ENCODE results near the gene RSAD1. TPM values are rescaled to one million over a fixed set of nuclear protein-coding genes. Genes with fewer than 3 reads are reported as not detected.

Gene RSAD1
- total RNA-seq, 2 experiments from 2014 or later, result 39.2 to 40.4 TPM

- intact Hi-C loops (cut with micrococcal nuclease), result no loop called here
- no peaks in the 10 kb centered on the region for H3K36me3 Mint-ChIP-seq (ENCODE audit: low read depth)
- no peak overlapping the region for H3K4me3 Mint-ChIP-seq
- no peaks in the 10 kb centered on the region for H3K9me3 Mint-ChIP-seq
- H3K27ac Mint-ChIP-seq, result no peak overlapping the region
- H3K27me3 Mint-ChIP-seq (ENCODE audit: low read depth), result no peaks in the 10 kb centered on the region
- CTCF ChIA-PET, result interaction anchor here (0.6 to 0.9 kb wide), 2 partner anchors 9 to 10 kb away, joined by 3 read pairs; no protein-coding TSS in a partner anchor
- no peaks in the 10 kb centered on the region for H3K4me1 Mint-ChIP-seq (ENCODE audit: low read depth)
- DNase-seq, result no peak
Measured at GRCh38 chr17:50445730-50446325, 32.8 kb upstream of the RSAD1 start.

GRCh38 chr17:50447870-50448595, 30.6 kb upstream of the RSAD1 start:
- Mint-ChIP-seq H3K36me3 (ENCODE audit: low read depth) (no peaks in the 10 kb centered on the region), H3K4me3 (no peak overlapping the region), H3K27ac (no peak overlapping the region), H3K9me3 (no peaks in the 10 kb centered on the region), H3K27me3 (ENCODE audit: low read depth) (no peaks in the 10 kb centered on the region), H3K4me1 (ENCODE audit: low read depth) (no peaks in the 10 kb centered on the region)
- CTCF ChIA-PET, result interaction anchor here (0.7 kb wide), 1 partner anchor 214 kb away, joined by 3 read pairs; no protein-coding TSS in a partner anchor
- DNase-seq, result no peak
- intact Hi-C loops (cut with micrococcal nuclease), result no loop called here

GRCh38 chr17:50448643-50449042, 30.0 kb upstream of the RSAD1 start:
- Mint-ChIP-seq H3K36me3 (ENCODE audit: low read depth) (no peaks in the 10 kb centered on the region), H3K27ac (no peak overlapping the region), H3K9me3 (no peaks in the 10 kb centered on the region), H3K27me3 (ENCODE audit: low read depth) (no peaks in the 10 kb centered on the region), H3K4me1 (ENCODE audit: low read depth) (no peaks in the 10 kb centered on the region), H3K4me3 (no peak overlapping the region)
- CTCF ChIA-PET, result no interaction called here
- intact Hi-C loops (cut with micrococcal nuclease), result no loop called here
- no peak for DNase-seq

- Mint-ChIP-seq H3K9me3 (no peaks in the 10 kb centered on the region), H3K27ac (no peak overlapping the region), H3K4me3 (no peak overlapping the region), H3K27me3 (ENCODE audit: low read depth) (no peaks in the 10 kb centered on the region), H3K36me3 (ENCODE audit: low read depth) (no peaks in the 10 kb centered on the region), H3K4me1 (ENCODE audit: low read depth) (no peaks in the 10 kb centered on the region)
- intact Hi-C loops (cut with micrococcal nuclease), result no loop called here
- CTCF ChIA-PET, result no interaction called here
- no peak for DNase-seq
Measured at GRCh38 chr17:50451943-50452629, 26.6 kb upstream of the RSAD1 start.

GRCh38 chr17:50452630-50453300, 25.9 kb upstream of the RSAD1 start:
- Mint-ChIP-seq H3K4me1 (ENCODE audit: low read depth) (no peaks in the 10 kb centered on the region), H3K27ac (no peak overlapping the region), H3K27me3 (ENCODE audit: low read depth) (no peaks in the 10 kb centered on the region), H3K36me3 (ENCODE audit: low read depth) (no peaks in the 10 kb centered on the region), H3K4me3 (no peak overlapping the region), H3K9me3 (no peaks in the 10 kb centered on the region)
- no peak for DNase-seq
- CTCF ChIA-PET, result no interaction called here
- intact Hi-C loops (cut with micrococcal nuclease), result no loop called here

GRCh38 chr17:50453901-50454300, 24.8 kb upstream of the RSAD1 start:
- Mint-ChIP-seq H3K27me3 (ENCODE audit: low read depth) (no peaks in the 10 kb centered on the region), H3K27ac (no peak overlapping the region), H3K4me1 (ENCODE audit: low read depth) (no peaks in the 10 kb centered on the region), H3K4me3 (no peak overlapping the region), H3K9me3 (no peaks in the 10 kb centered on the region), H3K36me3 (ENCODE audit: low read depth) (no peaks in the 10 kb centered on the region)
- intact Hi-C loops (cut with micrococcal nuclease), result no loop called here
- DNase-seq, result no peak
- CTCF ChIA-PET, result interaction anchor here (0.6 to 0.7 kb wide), 3 partner anchors 20 to 741 kb away, joined by 3 read pairs; no protein-coding TSS in a partner anchor

- Mint-ChIP-seq H3K36me3 (ENCODE audit: low read depth) (no peaks in the 10 kb centered on the region), H3K9me3 (no peaks in the 10 kb centered on the region), H3K4me1 (ENCODE audit: low read depth) (no peaks in the 10 kb centered on the region), H3K4me3 (no peak overlapping the region), H3K27ac (no peak overlapping the region), H3K27me3 (ENCODE audit: low read depth) (no peaks in the 10 kb centered on the region)
- no peak for DNase-seq
- intact Hi-C loops (cut with micrococcal nuclease), result no loop called here
- CTCF ChIA-PET, result no interaction called here
Measured at GRCh38 chr17:50457621-50458020, 21.0 kb upstream of the RSAD1 start.

GRCh38 chr17:50458270-50458669, 20.4 kb upstream of the RSAD1 start:
- no peaks in the 10 kb centered on the region for H3K27me3 Mint-ChIP-seq (ENCODE audit: low read depth)
- H3K4me3 Mint-ChIP-seq, result no peak overlapping the region
- DNase-seq, result no peak
- CTCF ChIA-PET, result interaction anchor here (0.8 kb wide), 1 partner anchor 61 kb away, joined by 3 read pairs; the partner anchor contains the start of gene LRRC59
- H3K4me1 Mint-ChIP-seq (ENCODE audit: low read depth), result no peaks in the 10 kb centered on the region
- H3K27ac Mint-ChIP-seq, result no peak overlapping the region
- no peaks in the 10 kb centered on the region for H3K9me3 Mint-ChIP-seq
- H3K36me3 Mint-ChIP-seq (ENCODE audit: low read depth), result no peaks in the 10 kb centered on the region
- intact Hi-C loops (cut with micrococcal nuclease), result no loop called here

- no peaks in the 10 kb centered on the region for H3K9me3 Mint-ChIP-seq
- no peaks in the 10 kb centered on the region for H3K27me3 Mint-ChIP-seq (ENCODE audit: low read depth)
- no peak for DNase-seq
- no peak overlapping the region for H3K27ac Mint-ChIP-seq
- H3K4me1 Mint-ChIP-seq (ENCODE audit: low read depth), result no peaks in the 10 kb centered on the region
- H3K36me3 Mint-ChIP-seq (ENCODE audit: low read depth), result no peaks in the 10 kb centered on the region
- CTCF ChIA-PET, result interaction anchor here (0.8 kb wide), 1 partner anchor 62 kb away, joined by 3 read pairs; the partner anchor contains the start of gene LRRC59
- intact Hi-C loops (cut with micrococcal nuclease), result no loop called here
- no peak overlapping the region for H3K4me3 Mint-ChIP-seq
Measured at GRCh38 chr17:50458701-50459676, 19.7 kb upstream of the RSAD1 start.

GRCh38 chr17:50459756-50460155, 18.9 kb upstream of the RSAD1 start:
- Mint-ChIP-seq H3K9me3 (no peaks in the 10 kb centered on the region), H3K4me1 (ENCODE audit: low read depth) (no peaks in the 10 kb centered on the region), H3K36me3 (ENCODE audit: low read depth) (no peaks in the 10 kb centered on the region), H3K27me3 (ENCODE audit: low read depth) (no peaks in the 10 kb centered on the region), H3K4me3 (no peak overlapping the region), H3K27ac (no peak overlapping the region)
- CTCF ChIA-PET, result no interaction called here
- no peak for DNase-seq
- intact Hi-C loops (cut with micrococcal nuclease), result no loop called here

GRCh38 chr17:50460831-50461526, 17.7 kb upstream of the RSAD1 start:
- H3K36me3 Mint-ChIP-seq (ENCODE audit: low read depth), result no peaks in the 10 kb centered on the region
- intact Hi-C loops (cut with micrococcal nuclease), result no loop called here
- no peak overlapping the region for H3K4me3 Mint-ChIP-seq
- H3K27ac Mint-ChIP-seq, result no peak overlapping the region
- CTCF ChIA-PET, result interaction anchor here (1.0 kb wide), 1 partner anchor 17 kb away, joined by 3 read pairs; the partner anchor contains the start of gene RSAD1
- H3K27me3 Mint-ChIP-seq (ENCODE audit: low read depth), result no peaks in the 10 kb centered on the region
- no peaks in the 10 kb centered on the region for H3K4me1 Mint-ChIP-seq (ENCODE audit: low read depth)
- DNase-seq, result no peak
- no peaks in the 10 kb centered on the region for H3K9me3 Mint-ChIP-seq

Data from activated naive CD4-positive, alpha-beta T cell treated with anti-CD3 and anti-CD28 coated beads for 36 hours (primary cell).